ENCODE results near the gene LRRC34. TPM values are rescaled to one million over a fixed set of nuclear protein-coding genes. Genes with fewer than 3 reads are reported as not detected.

The LRRC34 gene
- total and polyA plus RNA-seq, 10 of the 15 experiments (the other 5 are each of a cell fraction or from before 2014, with no cell fraction given), result 0.24 to 3.7 (median 1.7) TPM

GRCh38 chr3:169841171-169841570, 28.5 kb upstream of the LRRC34 start (continued):
- TF ChIP-seq, protein P1, sequence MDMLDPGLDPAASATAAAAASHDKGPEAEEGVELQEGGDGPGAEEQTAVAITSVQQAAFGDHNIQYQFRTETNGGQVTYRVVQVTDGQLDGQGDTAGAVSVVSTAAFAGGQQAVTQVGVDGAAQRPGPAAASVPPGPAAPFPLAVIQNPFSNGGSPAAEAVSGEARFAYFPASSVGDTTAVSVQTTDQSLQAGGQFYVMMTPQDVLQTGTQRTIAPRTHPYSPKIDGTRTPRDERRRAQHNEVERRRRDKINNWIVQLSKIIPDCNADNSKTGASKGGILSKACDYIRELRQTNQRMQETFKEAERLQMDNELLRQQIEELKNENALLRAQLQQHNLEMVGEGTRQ (IDR thresholded peaks at IDR 0.05; ENCODE audit: borderline replicate concordance, low read depth, low read length), result no peak
- TF ChIP-seq RELB (IDR thresholded peaks at IDR 0.05; ENCODE audit: low read depth) (no peak), BACH1 (IDR thresholded peaks at IDR 0.05; ENCODE audit: borderline replicate concordance) (no peak), PBX3 (IDR thresholded peaks at IDR 0.05; ENCODE audit: insufficient replicate concordance, low read depth, low read length) (peak; percentile 76), ZNF207 (IDR thresholded peaks at IDR 0.05; ENCODE audit: borderline replicate concordance) (no peak), CHD1 (IDR thresholded peaks at IDR 0.05; ENCODE audit: low read depth, low read length) (no peak), SREBF2 (IDR thresholded peaks at IDR 0.05; ENCODE audit: low read length) (no peak), BRCA1 (IDR thresholded peaks at IDR 0.05; ENCODE audit: low read depth, low read length) (no peak), CBX5 (IDR thresholded peaks at IDR 0.05; ENCODE audit: low read depth) (no peak), PML (IDR thresholded peaks at IDR 0.05; ENCODE audit: low read length) (no peak), BHLHE40 (IDR thresholded peaks at IDR 0.05; ENCODE audit: borderline replicate concordance in 1 of 2, low read depth in 2 of 2, low read length in 1 of 2) (no peak), NR2F1 (conservative IDR thresholded peaks at IDR 0.05) (no peak), PAX8 (IDR thresholded peaks at IDR 0.05) (no peak), BCL3 (IDR thresholded peaks at IDR 0.05; ENCODE audit: borderline replicate concordance, insufficient read depth, low read depth, low read length, poor library complexity, severe bottlenecking) (no peak)
